ENCODE measurements around the gene CST3. TPM values are rescaled to one million over a fixed set of nuclear protein-coding genes. Genes with fewer than 3 reads are reported as not detected.

CST3 gene
- total RNA-seq, 1 experiment from 2014 or later: 262 TPM

DNA sequence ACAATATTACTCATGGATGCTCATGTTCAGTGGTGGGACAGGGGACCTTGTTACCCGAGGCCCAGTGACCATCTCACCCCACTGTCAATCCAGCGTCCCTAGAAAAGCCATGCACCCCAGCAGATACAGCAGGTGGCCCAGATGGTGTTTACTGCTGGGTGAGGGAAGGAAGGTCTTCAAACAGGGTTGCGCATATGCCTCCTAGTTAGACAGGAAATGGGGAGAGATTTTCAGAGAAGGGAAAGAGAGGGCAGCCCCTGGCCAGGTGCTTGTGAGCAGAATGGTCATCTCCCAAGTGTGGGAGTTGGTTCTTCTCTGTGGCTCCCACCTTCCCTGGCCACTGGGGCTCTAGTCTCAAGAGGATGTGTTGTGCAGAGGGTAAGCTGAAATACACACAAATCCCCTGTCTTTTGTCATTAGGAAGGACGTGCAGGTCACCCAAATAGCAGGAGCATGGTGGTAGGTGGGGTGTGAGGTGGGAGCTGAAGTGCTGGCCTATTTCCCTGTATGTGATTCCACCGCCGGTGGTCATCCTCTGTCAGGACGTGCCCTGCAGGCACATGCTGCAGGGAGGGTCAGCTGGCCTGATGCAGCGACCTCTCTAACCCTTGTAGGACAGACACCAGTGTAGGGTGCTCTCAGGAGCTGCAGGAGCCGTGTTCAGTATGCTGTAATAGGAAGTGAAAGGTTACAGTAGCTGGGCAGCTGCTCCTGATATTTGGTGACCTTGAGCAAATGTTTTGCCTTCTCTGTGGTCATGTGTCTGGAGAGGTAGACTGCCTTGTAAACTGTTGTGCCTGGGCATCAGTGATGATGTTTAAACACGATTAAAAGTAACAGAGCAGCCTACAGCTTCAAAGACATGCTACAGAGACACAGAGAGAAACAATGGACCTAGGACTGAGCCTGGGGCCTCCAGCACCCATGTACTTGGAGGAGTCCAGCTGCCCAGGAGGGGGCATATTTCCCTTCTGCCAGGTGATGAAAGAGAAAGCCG is 3.2 kb upstream of the CST3 start:
- POLR2A ChIA-PET (ENCODE audit: unreplicated experiment): no interaction called here
- Histone ChIP-seq H2AFZ (no peak overlapping the region), H3K9me2 (ENCODE audit: insufficient read depth) (no peaks in the 10 kb centered on the region), H3K9me3 (ENCODE audit: insufficient read depth, low read depth) (no peaks in the 10 kb centered on the region), H3K4me2 (0 out of 2 replicates have a peak overlapping the region, but pooled peaks have one; percentile 43), H3K27ac (peak overlapping the region; percentile 78), H3K79me2 (ENCODE audit: low read depth) (peaks cover 17% of the 10 kb centered on the region), H3K4me1 (replicated peaks; ENCODE audit: insufficient read depth) (peaks cover 64% of the 10 kb centered on the region), H4K20me1 (ENCODE audit: insufficient read depth) (no peaks in the 10 kb centered on the region), H3F3A (ENCODE audit: insufficient read depth, low read depth) (peaks cover 41% of the 10 kb centered on the region), H3K4me3 (no peak overlapping the region), H3K27me3 (ENCODE audit: insufficient read depth, low read depth) (no peaks in the 10 kb centered on the region), H3K36me3 (ENCODE audit: low read depth) (no peaks in the 10 kb centered on the region)
- intact Hi-C loops (cut with micrococcal nuclease; ENCODE audit: unreplicated experiment): loop anchor here (5.0 to 10.0 kb wide), 2 partner anchors 34 to 454 kb away; partner anchors contain the start of gene CST9
- no peak for DNase-seq
- no TSS peak for BruUV-seq (replicated peaks)
- CTCF ChIA-PET: no interaction called here
- TF ChIP-seq, protein P1, sequence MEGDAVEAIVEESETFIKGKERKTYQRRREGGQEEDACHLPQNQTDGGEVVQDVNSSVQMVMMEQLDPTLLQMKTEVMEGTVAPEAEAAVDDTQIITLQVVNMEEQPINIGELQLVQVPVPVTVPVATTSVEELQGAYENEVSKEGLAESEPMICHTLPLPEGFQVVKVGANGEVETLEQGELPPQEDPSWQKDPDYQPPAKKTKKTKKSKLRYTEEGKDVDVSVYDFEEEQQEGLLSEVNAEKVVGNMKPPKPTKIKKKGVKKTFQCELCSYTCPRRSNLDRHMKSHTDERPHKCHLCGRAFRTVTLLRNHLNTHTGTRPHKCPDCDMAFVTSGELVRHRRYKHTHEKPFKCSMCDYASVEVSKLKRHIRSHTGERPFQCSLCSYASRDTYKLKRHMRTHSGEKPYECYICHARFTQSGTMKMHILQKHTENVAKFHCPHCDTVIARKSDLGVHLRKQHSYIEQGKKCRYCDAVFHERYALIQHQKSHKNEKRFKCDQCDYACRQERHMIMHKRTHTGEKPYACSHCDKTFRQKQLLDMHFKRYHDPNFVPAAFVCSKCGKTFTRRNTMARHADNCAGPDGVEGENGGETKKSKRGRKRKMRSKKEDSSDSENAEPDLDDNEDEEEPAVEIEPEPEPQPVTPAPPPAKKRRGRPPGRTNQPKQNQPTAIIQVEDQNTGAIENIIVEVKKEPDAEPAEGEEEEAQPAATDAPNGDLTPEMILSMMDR (conservative IDR thresholded peaks at IDR 0.05): no peak
- no peak for TF ChIP-seq EZH2 (IDR thresholded peaks at IDR 0.05; ENCODE audit: low read depth)

GRCh38 chr20:23640018-23640601 is 2.4 kb upstream of the CST3 start:
- no peak overlapping the region for H3K4me3 ChIP-seq
- peak overlapping the region; percentile 24; the same call in 1 of the 2 replicates for H3K4me2 ChIP-seq
- ChIA-PET CTCF (no interaction called here), POLR2A (ENCODE audit: unreplicated experiment) (no interaction called here)
- H4K20me1 ChIP-seq (ENCODE audit: insufficient read depth): no peaks in the 10 kb centered on the region
- H3K27me3 ChIP-seq (ENCODE audit: insufficient read depth, low read depth): no peaks in the 10 kb centered on the region
- intact Hi-C loops (cut with micrococcal nuclease; ENCODE audit: unreplicated experiment): loop anchor here (5.0 to 10.0 kb wide), 2 partner anchors 33 to 455 kb away; partner anchors contain the start of gene CST9
- no peaks in the 10 kb centered on the region for H3K36me3 ChIP-seq (ENCODE audit: low read depth)
- BruUV-seq (replicated peaks): no TSS peak
- H2AFZ ChIP-seq: no peak overlapping the region
- H3K27ac ChIP-seq: no peak overlapping the region
- H3K79me2 ChIP-seq (ENCODE audit: low read depth): peaks cover 24% of the 10 kb centered on the region
- H3K4me1 ChIP-seq (replicated peaks; ENCODE audit: insufficient read depth): peaks cover 70% of the 10 kb centered on the region
- peaks cover 41% of the 10 kb centered on the region for H3F3A ChIP-seq (ENCODE audit: insufficient read depth, low read depth)
- no peaks in the 10 kb centered on the region for H3K9me3 ChIP-seq (ENCODE audit: insufficient read depth, low read depth)
- TF ChIP-seq, protein P1 (conservative IDR thresholded peaks at IDR 0.05): no peak
- no peak for TF ChIP-seq EZH2 (IDR thresholded peaks at IDR 0.05; ENCODE audit: low read depth)
- no peaks in the 10 kb centered on the region for H3K9me2 ChIP-seq (ENCODE audit: insufficient read depth)
- no peak for DNase-seq

DNA sequence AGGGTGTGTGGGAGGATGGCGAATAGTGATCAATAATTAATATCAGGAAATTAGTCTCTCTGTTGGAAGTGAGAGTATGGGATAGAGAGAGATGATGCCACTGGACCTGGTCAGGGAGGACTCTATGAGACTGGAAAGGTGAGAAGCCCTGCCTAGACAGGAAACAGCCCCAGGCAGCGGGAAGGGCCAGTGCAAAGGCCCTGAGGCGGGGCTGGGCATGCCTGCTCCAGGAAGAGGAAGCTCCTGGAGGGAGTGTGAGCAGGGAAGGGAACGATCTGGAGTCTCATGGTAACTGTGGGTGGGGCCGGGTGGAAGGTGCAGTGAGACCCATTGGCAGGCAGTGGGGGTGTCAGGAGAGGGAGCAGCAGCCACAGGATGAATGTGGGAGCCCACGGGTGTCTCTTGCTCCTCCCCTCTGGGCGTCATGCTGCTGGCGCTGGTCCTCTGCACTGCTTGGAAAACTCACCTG is 1.8 kb upstream of the CST3 start:
- peaks cover 41% of the 10 kb centered on the region for H3F3A ChIP-seq (ENCODE audit: insufficient read depth, low read depth)
- peaks cover 29% of the 10 kb centered on the region for H3K79me2 ChIP-seq (ENCODE audit: low read depth)
- peaks cover 72% of the 10 kb centered on the region for H3K4me1 ChIP-seq (replicated peaks; ENCODE audit: insufficient read depth)
- no peaks in the 10 kb centered on the region for H4K20me1 ChIP-seq (ENCODE audit: insufficient read depth)
- TF ChIP-seq, protein P1 (conservative IDR thresholded peaks at IDR 0.05): no peak
- TF ChIP-seq EZH2 (IDR thresholded peaks at IDR 0.05; ENCODE audit: low read depth): no peak
- H2AFZ ChIP-seq: no peak overlapping the region
- H3K36me3 ChIP-seq (ENCODE audit: low read depth): peaks cover 5% of the 10 kb centered on the region; the same call in 1 of the 2 replicates
- no TSS peak for BruUV-seq (replicated peaks)
- H3K4me2 ChIP-seq: peak overlapping the region; percentile 24; the same call in 1 of the 2 replicates
- H3K27ac ChIP-seq: no peak overlapping the region
- POLR2A ChIA-PET (ENCODE audit: unreplicated experiment): no interaction called here
- no peaks in the 10 kb centered on the region for H3K9me2 ChIP-seq (ENCODE audit: insufficient read depth)
- CTCF ChIA-PET: no interaction called here
- no peak overlapping the region for H3K4me3 ChIP-seq
- intact Hi-C loops (cut with micrococcal nuclease; ENCODE audit: unreplicated experiment): no loop called here
- H3K9me3 ChIP-seq (ENCODE audit: insufficient read depth, low read depth): no peaks in the 10 kb centered on the region
- peak; percentile 49 to 53 for DNase-seq
- no peaks in the 10 kb centered on the region for H3K27me3 ChIP-seq (ENCODE audit: insufficient read depth, low read depth)
